GM12878 (cell line): ENCODE data around the gene FSTL4. TPM values are rescaled to one million over a fixed set of nuclear protein-coding genes. Genes with fewer than 3 reads are reported as not detected.

ENCODE experiments used
- ATAC-seq: fragments of 200-7000 bp; cut with Tn5 transposase; 3 replicates; pipeline ENCODE4 v1.9.1; 2020; ENCODE audit warnings: mild to moderate bottlenecking, moderate library complexity
- BruUV-seq: library from RNA; stranded (reverse); fragments of 400-500 nt; replicated peaks from 2 replicates; lab custom pipeline; 2021; lab: Mats Ljungman, UMichigan
- CTCF ChIA-PET: fragments of 300-600 bp; sonication (Branson Sonifier 250); formaldehyde crosslinking; extraction: SDS; loops from one replicate; lab custom pipeline; 2021; ENCODE audit warnings: inconsistent platforms; lab: Yijun Ruan, JAX
- POLR2A ChIA-PET: fragments of 350-600 bp; formaldehyde crosslinking; extraction: SDS; loops from one replicate; lab custom pipeline; 2021; ENCODE audit warnings: inconsistent platforms; lab: Charles Lee
- RAD21 ChIA-PET: fragments of 300-600 bp; sonication (Branson Sonifier 250); formaldehyde crosslinking; loops from one replicate; lab custom pipeline; 2023; ENCODE audit warnings: antibody characterized with exemption; ENCODE audit not compliant: unreplicated experiment; lab: Charles Lee
- SMC1A ChIA-PET: fragments of 300-600 bp; sonication (Branson Sonifier 250); formaldehyde crosslinking; loops from one replicate; lab custom pipeline; 2023; ENCODE audit not compliant: unreplicated experiment, uncharacterized antibody; lab: Charles Lee
- DNase-seq: peaks from one replicate; pipeline ENCODE4 v3.0.0-alpha.2; 2011; ENCODE audit warnings: low read depth, low spot score
- FAIRE-seq: peaks from 3 replicates; lab custom pipeline; 2011; peaks lifted over from hg19 to GRCh38; lab: Jason Lieb, UNC
- H2AFZ ChIP-seq: 2 replicates; pipeline ENCODE4 v1.6.0; 2011; ENCODE audit warnings: low read depth, low read length, control low read depth; ENCODE audit not compliant: control insufficient read depth
- H3K27ac ChIP-seq: 2 replicates; pipeline ENCODE4 v1.5.1; 2011; ENCODE audit warnings: control low read depth; ENCODE audit not compliant: control insufficient read depth, insufficient read depth
- H3K27me3 ChIP-seq, 2 experiments: replicated peaks in 1 of 2; 2 replicates each; pipeline versions ENCODE4 v1.6.0 to v1.6.1; 2011; ENCODE audit warnings: low read length in 1 of 2; ENCODE audit not compliant: control insufficient read depth in 2 of 2, insufficient read depth in 2 of 2
- H3K36me3 ChIP-seq, 2 experiments: 2 replicates each; pipeline ENCODE4 v1.5.1; 2011; ENCODE audit warnings: low read length in 1 of 2; ENCODE audit not compliant: control insufficient read depth in 2 of 2, insufficient read depth in 2 of 2
- H3K4me1 ChIP-seq: 2 replicates; pipeline ENCODE4 v1.6.1; 2011; ENCODE audit warnings: mild to moderate bottlenecking, low read length, moderate library complexity, mixed read lengths; ENCODE audit not compliant: control insufficient read depth, insufficient read depth
- H3K4me2 ChIP-seq: 2 replicates; pipeline ENCODE4 v1.6.0; 2011; ENCODE audit warnings: control low read depth; ENCODE audit not compliant: control insufficient read depth, insufficient read depth
- H3K4me3 ChIP-seq: fragments of 200-600 bp; sonication (generic); 2 replicates; pipeline ENCODE4 v1.5.1; 2016
- H3K79me2 ChIP-seq: 2 replicates; pipeline ENCODE4 v1.6.0; 2011; ENCODE audit warnings: low read length; ENCODE audit not compliant: control insufficient read depth, insufficient read depth
- H3K9ac ChIP-seq: 2 replicates; pipeline ENCODE4 v1.8.0; 2011; ENCODE audit warnings: low read length, control low read depth, mixed read lengths; ENCODE audit not compliant: control insufficient read depth, insufficient read depth
- H3K9me3 ChIP-seq: replicated peaks from 3 replicates; pipeline ENCODE4 v1.5.1; 2011; ENCODE audit warnings: mild to moderate bottlenecking, low read length; ENCODE audit not compliant: control insufficient read depth, insufficient read depth
- H4K20me1 ChIP-seq: 2 replicates; pipeline ENCODE4 v1.6.0; 2011; ENCODE audit not compliant: control insufficient read depth, insufficient read depth
- CBX3 ChIP-seq: fragments of 200-600 bp; sonication (generic); IDR thresholded peaks from 2 replicates; pipeline ENCODE4 v1.6.1; 2016; ENCODE audit warnings: low read depth, borderline replicate concordance
- EZH2 ChIP-seq: IDR thresholded peaks from 2 replicates; pipeline ENCODE4 v1.6.1; 2012; ENCODE audit warnings: low read depth, mild to moderate bottlenecking, control low read depth, inconsistent platforms, low read length, borderline replicate concordance; ENCODE audit not compliant: control insufficient read depth
- GATAD2B ChIP-seq: fragments of 450-650 bp; conservative IDR thresholded peaks from 2 replicates; pipeline ENCODE4 v1.6.1; 2017; ENCODE audit warnings: low read depth, mild to moderate bottlenecking, moderate library complexity
- MEF2A ChIP-seq: IDR thresholded peaks from 2 replicates; pipeline ENCODE4 v1.6.1; 2011; ENCODE audit warnings: low read depth, mild to moderate bottlenecking, low read length, moderate library complexity; ENCODE audit not compliant: insufficient read depth
- NR2C1 ChIP-seq: fragments of 450-650 bp; IDR thresholded peaks from 2 replicates; pipeline ENCODE4 v1.6.1; 2017; ENCODE audit warnings: antibody characterized with exemption, mild to moderate bottlenecking, moderate library complexity
- PML ChIP-seq: IDR thresholded peaks from 2 replicates; pipeline ENCODE4 v1.6.1; 2012; ENCODE audit warnings: low read length, inconsistent platforms
- POLR2AphosphoS5 ChIP-seq: IDR thresholded peaks from 2 replicates; pipeline ENCODE4 v1.6.1; 2011; ENCODE audit warnings: mild to moderate bottlenecking, low read length, inconsistent platforms
- RAD21 ChIP-seq: IDR thresholded peaks from 2 replicates; pipeline ENCODE4 v1.6.1; 2011; ENCODE audit warnings: mild to moderate bottlenecking, low read depth, low read length, moderate library complexity; ENCODE audit not compliant: insufficient read depth
- SMAD1 ChIP-seq: fragments of 450-650 bp; IDR thresholded peaks from 2 replicates; pipeline ENCODE4 v1.6.1; 2018; ENCODE audit warnings: mild to moderate bottlenecking, low read depth; ENCODE audit not compliant: partially characterized antibody
- SUPT20H ChIP-seq: IDR thresholded peaks from 2 replicates; pipeline ENCODE4 v1.6.1; 2011; ENCODE audit warnings: low read depth, mild to moderate bottlenecking, low read length, moderate library complexity, borderline replicate concordance; ENCODE audit not compliant: control insufficient read depth
- ZNF207 ChIP-seq: fragments of 450-650 bp; IDR thresholded peaks from 2 replicates; pipeline ENCODE4 v1.6.1; 2014; ENCODE audit warnings: antibody characterized with exemption, mild to moderate bottlenecking, borderline replicate concordance
- WGBS: methylation state at CpG from one replicate; pipeline ENCODE4 v1.1.6; 2016; ENCODE audit warnings: low lambda C conversion rate; ENCODE audit not compliant: insufficient replicate concordance, insufficient coverage; ENCODE audit errors: missing lambda C conversion rate; 5-methylcytosine and 5-hydroxymethylcytosine counted together
- in situ Hi-C: fragments of 300-500 bp; cut with MboI; formaldehyde crosslinking; loops from 9 replicates; pipeline ENCODE4 v1.14.3; 2018; ENCODE audit warnings: mixed read lengths
- intact Hi-C: fragments of 100-400 bp; cut with micrococcal nuclease; formaldehyde crosslinking; loops from one replicate; pipeline ENCODE4 v1.14.2; 2022; ENCODE audit not compliant: unreplicated experiment
- polyA plus RNA-seq, 11 experiments: library from polyadenylated mRNA; depleted of rRNA in 4 of 11; unstranded in 6 of 11; stranded (reverse) in 5 of 11; fragments of >200 nt; fragmentation: Nextera tagmentation in 4 of 11; fragmentation: Illumina TruSeq in 1 of 11; extraction: Ambion mirVana in 4 of 11; extraction: Trizol in 1 of 11; gene quantifications; 1 replicate in 1 of 11; 2 replicates in 10 of 11; pipeline versions ENCODE4 v1.2.1 to v1.2.3, GENCODE V29; 2011 to 2016; ENCODE audit warnings: inconsistent platforms in 2 of 11, missing spikeins in 2 of 11, low read depth in 1 of 11
- total RNA-seq, 4 experiments: library from RNA; depleted of rRNA in 3 of 4; stranded (reverse); fragments of >200 nt in 3 of 4; fragmentation: Illumina TruSeq in 1 of 4; extraction: Trizol in 1 of 4; gene quantifications; 2 replicates each; pipeline versions ENCODE4 v1.2.1 to v1.2.3, GENCODE V29; 2013 to 2021
- TF ChIP-seq, protein P1 (sequence below): IDR thresholded peaks from 2 replicates; pipeline ENCODE4 v1.6.1; 2012; ENCODE audit warnings: low read depth, low read length, improper control_type of control experiment
- TF ChIP-seq, protein P2 (sequence below): fragments of 450-650 bp; IDR thresholded peaks from 2 replicates; pipeline ENCODE4 v1.6.1; 2014; ENCODE audit warnings: mild to moderate bottlenecking
- TF ChIP-seq, protein P3 (sequence below): fragments of 450-650 bp; IDR thresholded peaks from 2 replicates; pipeline ENCODE4 v1.6.1; 2017; ENCODE audit warnings: borderline replicate concordance
- TF ChIP-seq, protein P4 (sequence below): fragments of 150-350 bp; IDR thresholded peaks from 2 replicates; pipeline ENCODE4 v1.6.1; 2014; ENCODE audit warnings: mild to moderate bottlenecking, low read depth, low read length
- TF ChIP-seq, protein P5 (sequence below): IDR thresholded peaks from 2 replicates; pipeline ENCODE4 v1.6.1; 2011; ENCODE audit warnings: mild to moderate bottlenecking, low read depth, low read length, moderate library complexity; ENCODE audit not compliant: insufficient replicate concordance

FSTL4 gene
- total and polyA plus RNA-seq, 10 of the 15 experiments (the other 5 are each of a cell fraction or from before 2014, with no cell fraction given): 0.01 to 0.79 (median 0.21) TPM; not detected in 6

DNA sequence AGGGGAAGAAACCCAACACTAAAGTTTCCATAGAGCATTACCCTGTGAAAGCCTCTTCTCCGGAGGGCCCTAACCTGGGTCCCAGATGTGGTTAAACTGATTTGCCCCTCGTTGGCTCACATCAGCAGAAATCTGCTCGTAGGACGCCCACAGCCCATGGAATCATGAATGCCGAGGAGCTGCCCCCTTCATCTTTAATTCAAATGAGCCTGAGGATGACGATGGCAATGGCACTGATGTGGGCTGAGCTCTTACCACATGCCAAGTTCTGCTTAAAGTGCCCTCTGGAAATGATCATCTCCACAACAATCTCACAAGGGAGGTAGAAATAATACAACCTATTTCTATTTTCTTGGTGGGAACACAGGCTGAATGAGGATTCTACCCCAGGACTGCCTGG, 183.3 kb downstream of the FSTL4 start:
- no peak overlapping the region for H3K27ac ChIP-seq
- ATAC-seq (no peak), FAIRE-seq (no peak), DNase-seq (no peak)
- WGBS: 11% methylated on average over 6 of the region's 6 CpGs
- BruUV-seq: no TSS peak
- SMC1A ChIA-PET: no interaction called here
- H3K4me1 ChIP-seq: no peaks in the 10 kb centered on the region
- H3K27me3 ChIP-seq: peaks cover 1 to 4% of the 10 kb centered on the region in 2 experiments; a peak in 3 of 4 replicates
- H3K4me2 ChIP-seq: no peak overlapping the region
- no peaks in the 10 kb centered on the region; the same call in 1 of the 2 replicates for H4K20me1 ChIP-seq
- no peak overlapping the region for H3K9ac ChIP-seq
- RAD21 ChIA-PET: no interaction called here
- intact Hi-C loops: no loop called here
- in situ Hi-C loops: no loop called here
- no peak overlapping the region for H3K4me3 ChIP-seq
- H3K79me2 ChIP-seq: no peaks in the 10 kb centered on the region
- H3K9me3 ChIP-seq: no peaks in the 10 kb centered on the region
- POLR2A ChIA-PET: no interaction called here
- CTCF ChIA-PET: interaction anchor here (1.4 kb wide), 1 partner anchor 8 kb away, joined by 5 read pairs; no protein-coding TSS in a partner anchor
- no peaks in the 10 kb centered on the region for H3K36me3 ChIP-seq
- no peak overlapping the region for H2AFZ ChIP-seq
- TF ChIP-seq NR2C1 (no peak), CBX3 (no peak), PML (no peak), MEF2A (no peak), RAD21 (no peak), EZH2 (no peak), ZNF207 (no peak), SUPT20H (no peak), POLR2AphosphoS5 (no peak), SMAD1 (no peak), GATAD2B (no peak)
- TF ChIP-seq, protein P1, sequence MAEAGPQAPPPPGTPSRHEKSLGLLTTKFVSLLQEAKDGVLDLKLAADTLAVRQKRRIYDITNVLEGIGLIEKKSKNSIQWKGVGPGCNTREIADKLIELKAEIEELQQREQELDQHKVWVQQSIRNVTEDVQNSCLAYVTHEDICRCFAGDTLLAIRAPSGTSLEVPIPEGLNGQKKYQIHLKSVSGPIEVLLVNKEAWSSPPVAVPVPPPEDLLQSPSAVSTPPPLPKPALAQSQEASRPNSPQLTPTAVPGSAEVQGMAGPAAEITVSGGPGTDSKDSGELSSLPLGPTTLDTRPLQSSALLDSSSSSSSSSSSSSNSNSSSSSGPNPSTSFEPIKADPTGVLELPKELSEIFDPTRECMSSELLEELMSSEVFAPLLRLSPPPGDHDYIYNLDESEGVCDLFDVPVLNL: no peak
- TF ChIP-seq, protein P2, sequence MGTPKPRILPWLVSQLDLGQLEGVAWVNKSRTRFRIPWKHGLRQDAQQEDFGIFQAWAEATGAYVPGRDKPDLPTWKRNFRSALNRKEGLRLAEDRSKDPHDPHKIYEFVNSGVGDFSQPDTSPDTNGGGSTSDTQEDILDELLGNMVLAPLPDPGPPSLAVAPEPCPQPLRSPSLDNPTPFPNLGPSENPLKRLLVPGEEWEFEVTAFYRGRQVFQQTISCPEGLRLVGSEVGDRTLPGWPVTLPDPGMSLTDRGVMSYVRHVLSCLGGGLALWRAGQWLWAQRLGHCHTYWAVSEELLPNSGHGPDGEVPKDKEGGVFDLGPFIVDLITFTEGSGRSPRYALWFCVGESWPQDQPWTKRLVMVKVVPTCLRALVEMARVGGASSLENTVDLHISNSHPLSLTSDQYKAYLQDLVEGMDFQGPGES: no peak
- TF ChIP-seq, protein P3, sequence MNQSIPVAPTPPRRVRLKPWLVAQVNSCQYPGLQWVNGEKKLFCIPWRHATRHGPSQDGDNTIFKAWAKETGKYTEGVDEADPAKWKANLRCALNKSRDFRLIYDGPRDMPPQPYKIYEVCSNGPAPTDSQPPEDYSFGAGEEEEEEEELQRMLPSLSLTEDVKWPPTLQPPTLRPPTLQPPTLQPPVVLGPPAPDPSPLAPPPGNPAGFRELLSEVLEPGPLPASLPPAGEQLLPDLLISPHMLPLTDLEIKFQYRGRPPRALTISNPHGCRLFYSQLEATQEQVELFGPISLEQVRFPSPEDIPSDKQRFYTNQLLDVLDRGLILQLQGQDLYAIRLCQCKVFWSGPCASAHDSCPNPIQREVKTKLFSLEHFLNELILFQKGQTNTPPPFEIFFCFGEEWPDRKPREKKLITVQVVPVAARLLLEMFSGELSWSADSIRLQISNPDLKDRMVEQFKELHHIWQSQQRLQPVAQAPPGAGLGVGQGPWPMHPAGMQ: no peak
- TF ChIP-seq, protein P4, sequence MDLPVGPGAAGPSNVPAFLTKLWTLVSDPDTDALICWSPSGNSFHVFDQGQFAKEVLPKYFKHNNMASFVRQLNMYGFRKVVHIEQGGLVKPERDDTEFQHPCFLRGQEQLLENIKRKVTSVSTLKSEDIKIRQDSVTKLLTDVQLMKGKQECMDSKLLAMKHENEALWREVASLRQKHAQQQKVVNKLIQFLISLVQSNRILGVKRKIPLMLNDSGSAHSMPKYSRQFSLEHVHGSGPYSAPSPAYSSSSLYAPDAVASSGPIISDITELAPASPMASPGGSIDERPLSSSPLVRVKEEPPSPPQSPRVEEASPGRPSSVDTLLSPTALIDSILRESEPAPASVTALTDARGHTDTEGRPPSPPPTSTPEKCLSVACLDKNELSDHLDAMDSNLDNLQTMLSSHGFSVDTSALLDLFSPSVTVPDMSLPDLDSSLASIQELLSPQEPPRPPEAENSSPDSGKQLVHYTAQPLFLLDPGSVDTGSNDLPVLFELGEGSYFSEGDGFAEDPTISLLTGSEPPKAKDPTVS: no peak
- TF ChIP-seq, protein P5, sequence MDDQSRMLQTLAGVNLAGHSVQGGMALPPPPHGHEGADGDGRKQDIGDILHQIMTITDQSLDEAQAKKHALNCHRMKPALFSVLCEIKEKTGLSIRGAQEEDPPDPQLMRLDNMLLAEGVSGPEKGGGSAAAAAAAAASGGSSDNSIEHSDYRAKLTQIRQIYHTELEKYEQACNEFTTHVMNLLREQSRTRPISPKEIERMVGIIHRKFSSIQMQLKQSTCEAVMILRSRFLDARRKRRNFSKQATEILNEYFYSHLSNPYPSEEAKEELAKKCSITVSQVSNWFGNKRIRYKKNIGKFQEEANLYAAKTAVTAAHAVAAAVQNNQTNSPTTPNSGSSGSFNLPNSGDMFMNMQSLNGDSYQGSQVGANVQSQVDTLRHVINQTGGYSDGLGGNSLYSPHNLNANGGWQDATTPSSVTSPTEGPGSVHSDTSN: no peak
